Upper lobe of left lung (tissue), 4 donors: Measurements from ENCODE around the gene DRC7.

Source experiments
- EP300 ChIP-seq, 4 donors: sonication (generic); formaldehyde crosslinking; IDR thresholded peaks; one replicate each; pipeline ENCODE4 v1.5.1; 2017; ENCODE audit warnings: antibody characterized with exemption in 4 of 4, control low read depth in 2 of 4
- POLR2A ChIP-seq, 4 donors: fragments of 450-650 bp; IDR thresholded peaks; one replicate each; pipeline ENCODE4 v1.5.1; 2016 to 2017; ENCODE audit warnings: antibody characterized with exemption in 4 of 4, mild to moderate bottlenecking in 2 of 4
- TF ChIP-seq, protein P1 (sequence below), 6 experiments: fragments of 450-650 bp in 4 of 6; fragments of 200-600 bp in 2 of 6; sonication (generic) in 2 of 6; IDR thresholded peaks; one replicate each; pipeline ENCODE4 v1.5.1; 2016 to 2019; ENCODE audit warnings: antibody characterized with exemption in 6 of 6

DNA sequence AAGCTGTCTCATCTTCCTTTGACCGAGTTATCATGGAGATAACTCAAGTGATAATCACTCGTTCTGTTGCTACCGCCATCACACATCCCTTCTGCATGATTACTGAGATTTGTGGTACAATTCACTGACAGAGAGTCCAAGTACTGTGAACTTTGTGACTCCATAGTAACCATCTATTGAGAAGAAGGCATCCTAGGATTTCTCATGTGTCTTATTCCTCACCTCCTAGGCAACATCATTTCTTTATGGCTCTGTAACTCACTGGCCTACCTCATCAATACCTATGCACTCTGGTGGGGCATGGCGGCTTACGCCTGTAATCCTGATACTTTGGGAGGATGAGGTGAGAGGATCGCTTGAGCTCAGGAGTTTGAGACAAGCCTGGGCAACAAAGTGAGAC is 19.4 kb downstream of the DRC7 start:
- TF ChIP-seq, protein P1, sequence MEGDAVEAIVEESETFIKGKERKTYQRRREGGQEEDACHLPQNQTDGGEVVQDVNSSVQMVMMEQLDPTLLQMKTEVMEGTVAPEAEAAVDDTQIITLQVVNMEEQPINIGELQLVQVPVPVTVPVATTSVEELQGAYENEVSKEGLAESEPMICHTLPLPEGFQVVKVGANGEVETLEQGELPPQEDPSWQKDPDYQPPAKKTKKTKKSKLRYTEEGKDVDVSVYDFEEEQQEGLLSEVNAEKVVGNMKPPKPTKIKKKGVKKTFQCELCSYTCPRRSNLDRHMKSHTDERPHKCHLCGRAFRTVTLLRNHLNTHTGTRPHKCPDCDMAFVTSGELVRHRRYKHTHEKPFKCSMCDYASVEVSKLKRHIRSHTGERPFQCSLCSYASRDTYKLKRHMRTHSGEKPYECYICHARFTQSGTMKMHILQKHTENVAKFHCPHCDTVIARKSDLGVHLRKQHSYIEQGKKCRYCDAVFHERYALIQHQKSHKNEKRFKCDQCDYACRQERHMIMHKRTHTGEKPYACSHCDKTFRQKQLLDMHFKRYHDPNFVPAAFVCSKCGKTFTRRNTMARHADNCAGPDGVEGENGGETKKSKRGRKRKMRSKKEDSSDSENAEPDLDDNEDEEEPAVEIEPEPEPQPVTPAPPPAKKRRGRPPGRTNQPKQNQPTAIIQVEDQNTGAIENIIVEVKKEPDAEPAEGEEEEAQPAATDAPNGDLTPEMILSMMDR (IDR thresholded peaks at IDR 0.05): no peak
- TF ChIP-seq EP300 (IDR thresholded peaks at IDR 0.05): no peak
- TF ChIP-seq POLR2A (IDR thresholded peaks at IDR 0.05): no peak
